ENCODE data around the gene CRTAC1.
A peak's percentile ranks its signal among the peaks of the same experiment; 100 is the strongest.
"Not testable (repeated sequence)": the region's sequence is repeated elsewhere in the genome, so short reads cannot be mapped to it uniquely, and the experiment has no call there.

Gene CRTAC1

GRCh38 chr10:97842656-97843280, 187.7 kb downstream of the CRTAC1 start:
- Histone ChIP-seq H2AFZ (ENCODE audit: low read length) (no peak overlapping the region), H3K27me3 (ENCODE audit: control insufficient read depth in 3 of 3, insufficient read depth in 3 of 3, low read depth in 1 of 3, low read length in 3 of 3) (peaks cover 0 to 3% (median 0%) of the 10 kb centered on the region in 3 experiments), H2BK15ac (ENCODE audit: low read length) (no peak overlapping the region), H2BK120ac (ENCODE audit: low read depth, low read length) (no peak overlapping the region), H3K4me1 (ENCODE audit: control insufficient read depth in 2 of 2, insufficient read depth in 1 of 2, low read depth in 1 of 2, low read length in 2 of 2) (peaks cover 0 to 2% of the 10 kb centered on the region in 2 donors), H4K8ac (ENCODE audit: low read depth, low read length) (no peak overlapping the region), H3K36me3 (replicated peaks in 1 of 2; ENCODE audit: control insufficient read depth in 2 of 2, insufficient read depth in 2 of 2, low read length in 2 of 2) (no peaks in the 10 kb centered on the region), H3K4me2 (ENCODE audit: insufficient read depth, low read length, poor library complexity, severe bottlenecking) (no peak overlapping the region), H2BK12ac (ENCODE audit: low read length) (no peak overlapping the region), H2BK5ac (ENCODE audit: low read length) (no peak overlapping the region), H2AK5ac (ENCODE audit: low read depth, low read length) (no peak overlapping the region), H3K14ac (ENCODE audit: low read length) (no peak overlapping the region), H3K4me3 (ENCODE audit: low read length in 2 of 2) (no peak overlapping the region), H3K23ac (ENCODE audit: low read depth, low read length, poor library complexity) (no peak overlapping the region), H3K18ac (ENCODE audit: low read length) (no peak overlapping the region), H3K9me3 (replicated peaks in 1 of 2; ENCODE audit: control insufficient read depth in 2 of 2, insufficient read depth in 1 of 2, low read depth in 1 of 2, low read length in 2 of 2) (peaks cover 0 to 7% of the 10 kb centered on the region in 2 donors), H3K27ac (replicated peaks; ENCODE audit: low read length) (no peak overlapping the region), H3K9ac (ENCODE audit: low read depth, low read length, poor library complexity) (no peak overlapping the region), H4K91ac (ENCODE audit: low read depth, low read length, poor library complexity) (no peak overlapping the region), H3K79me1 (ENCODE audit: low read depth, low read length) (no peaks in the 10 kb centered on the region), H3K4ac (ENCODE audit: low read length) (no peak overlapping the region)
- no peak for DNase-seq (ENCODE audit: low spot score)
- no CpG with 5 or more reads among the region's 7 CpGs for WGBS, 2 donors (ENCODE audit: extremely low coverage in 2 of 2, insufficient read length in 2 of 2, insufficient replicate concordance in 1 of 2)

GRCh38 chr10:97842114-97842513, 188.3 kb downstream of the CRTAC1 start:
- H3K4ac ChIP-seq (ENCODE audit: low read length); H3K18ac ChIP-seq (ENCODE audit: low read length); H3K36me3 ChIP-seq (replicated peaks in 1 of 2; ENCODE audit: control insufficient read depth in 2 of 2, insufficient read depth in 2 of 2, low read length in 2 of 2); H3K9me3 ChIP-seq (replicated peaks in 1 of 2; ENCODE audit: control insufficient read depth in 2 of 2, insufficient read depth in 1 of 2, low read depth in 1 of 2, low read length in 2 of 2); H3K4me2 ChIP-seq (ENCODE audit: insufficient read depth, low read length, poor library complexity, severe bottlenecking); H2AFZ ChIP-seq (ENCODE audit: low read length); H2BK15ac ChIP-seq (ENCODE audit: low read length); H3K27ac ChIP-seq (replicated peaks; ENCODE audit: low read length); H2BK12ac ChIP-seq (ENCODE audit: low read length); H3K23ac ChIP-seq (ENCODE audit: low read depth, low read length, poor library complexity); H2BK120ac ChIP-seq (ENCODE audit: low read depth, low read length); H4K91ac ChIP-seq (ENCODE audit: low read depth, low read length, poor library complexity); H3K9ac ChIP-seq (ENCODE audit: low read depth, low read length, poor library complexity); H3K79me1 ChIP-seq (ENCODE audit: low read depth, low read length); H4K8ac ChIP-seq (ENCODE audit: low read depth, low read length); H2AK5ac ChIP-seq (ENCODE audit: low read depth, low read length); H3K4me1 ChIP-seq (ENCODE audit: control insufficient read depth in 2 of 2, insufficient read depth in 1 of 2, low read depth in 1 of 2, low read length in 2 of 2); H3K27me3 ChIP-seq (ENCODE audit: control insufficient read depth in 3 of 3, insufficient read depth in 3 of 3, low read depth in 1 of 3, low read length in 3 of 3); DNase-seq (ENCODE audit: low spot score); H2BK5ac ChIP-seq (ENCODE audit: low read length); H3K14ac ChIP-seq (ENCODE audit: low read length); H3K4me3 ChIP-seq (ENCODE audit: low read length in 2 of 2): not testable (repeated sequence)
- no CpG with 5 or more reads among the region's 3 CpGs for WGBS, 2 donors (ENCODE audit: extremely low coverage in 2 of 2, insufficient read length in 2 of 2, insufficient replicate concordance in 1 of 2)

- H3K18ac ChIP-seq (ENCODE audit: low read length); H2BK12ac ChIP-seq (ENCODE audit: low read length): not testable (repeated sequence)
- no CpG with 5 or more reads among the region's 22 CpGs for WGBS, 2 donors (ENCODE audit: extremely low coverage in 2 of 2, insufficient read length in 2 of 2, insufficient replicate concordance in 1 of 2)
These were observed 189.3 kb downstream of the CRTAC1 start for GRCh38 chr10:97841166-97841565.

GRCh38 chr10:97838091-97838490, 192.3 kb downstream of the CRTAC1 start:
- H3K36me3 ChIP-seq (replicated peaks in 1 of 2; ENCODE audit: control insufficient read depth in 2 of 2, insufficient read depth in 2 of 2, low read length in 2 of 2) = no peaks in the 10 kb centered on the region
- H4K91ac ChIP-seq (ENCODE audit: low read depth, low read length, poor library complexity) = no peak overlapping the region
- peak overlapping the region; percentile 1 for H2BK15ac ChIP-seq (ENCODE audit: low read length)
- no peak overlapping the region for H4K8ac ChIP-seq (ENCODE audit: low read depth, low read length)
- no peak overlapping the region for H2BK5ac ChIP-seq (ENCODE audit: low read length)
- H3K27ac ChIP-seq (replicated peaks; ENCODE audit: low read length) = no peak overlapping the region
- H2AFZ ChIP-seq (ENCODE audit: low read length) = no peak overlapping the region
- H3K27me3 ChIP-seq (ENCODE audit: control insufficient read depth in 3 of 3, insufficient read depth in 3 of 3, low read depth in 1 of 3, low read length in 3 of 3) = no peaks in the 10 kb centered on the region
- no peak for DNase-seq (ENCODE audit: low spot score)
- no peak overlapping the region for H3K23ac ChIP-seq (ENCODE audit: low read depth, low read length, poor library complexity)
- no peak overlapping the region for H3K14ac ChIP-seq (ENCODE audit: low read length)
- no peak overlapping the region for H3K4me2 ChIP-seq (ENCODE audit: insufficient read depth, low read length, poor library complexity, severe bottlenecking)
- no peak overlapping the region for H2BK12ac ChIP-seq (ENCODE audit: low read length)
- peaks cover 0 to 6% of the 10 kb centered on the region in 2 donors for H3K9me3 ChIP-seq (replicated peaks in 1 of 2; ENCODE audit: control insufficient read depth in 2 of 2, insufficient read depth in 1 of 2, low read depth in 1 of 2, low read length in 2 of 2)
- H3K79me1 ChIP-seq (ENCODE audit: low read depth, low read length) = no peaks in the 10 kb centered on the region
- H2BK120ac ChIP-seq (ENCODE audit: low read depth, low read length) = no peak overlapping the region
- H3K4ac ChIP-seq (ENCODE audit: low read length) = no peak overlapping the region
- WGBS, 2 donors (ENCODE audit: extremely low coverage in 2 of 2, insufficient read length in 2 of 2, insufficient replicate concordance in 1 of 2) = no CpG with 5 or more reads among the region's 3 CpGs
- peaks cover 0 to 2% of the 10 kb centered on the region in 2 donors for H3K4me1 ChIP-seq (ENCODE audit: control insufficient read depth in 2 of 2, insufficient read depth in 1 of 2, low read depth in 1 of 2, low read length in 2 of 2)
- no peak overlapping the region for H3K4me3 ChIP-seq (ENCODE audit: low read length in 2 of 2)
- H2AK5ac ChIP-seq (ENCODE audit: low read depth, low read length) = no peak overlapping the region
- no peak overlapping the region for H3K9ac ChIP-seq (ENCODE audit: low read depth, low read length, poor library complexity)
- H3K18ac ChIP-seq (ENCODE audit: low read length) = no peak overlapping the region

More at GRCh38 chr10:97841166-97841565, 189.3 kb downstream of the CRTAC1 start:
- H3K4ac ChIP-seq (ENCODE audit: low read length); DNase-seq (ENCODE audit: low spot score); H3K27me3 ChIP-seq (ENCODE audit: control insufficient read depth in 3 of 3, insufficient read depth in 3 of 3, low read depth in 1 of 3, low read length in 3 of 3); H3K36me3 ChIP-seq (replicated peaks in 1 of 2; ENCODE audit: control insufficient read depth in 2 of 2, insufficient read depth in 2 of 2, low read length in 2 of 2); H4K91ac ChIP-seq (ENCODE audit: low read depth, low read length, poor library complexity); H3K23ac ChIP-seq (ENCODE audit: low read depth, low read length, poor library complexity); H2BK15ac ChIP-seq (ENCODE audit: low read length); H3K4me1 ChIP-seq (ENCODE audit: control insufficient read depth in 2 of 2, insufficient read depth in 1 of 2, low read depth in 1 of 2, low read length in 2 of 2); H3K27ac ChIP-seq (replicated peaks; ENCODE audit: low read length); H4K8ac ChIP-seq (ENCODE audit: low read depth, low read length); H3K79me1 ChIP-seq (ENCODE audit: low read depth, low read length); H2BK120ac ChIP-seq (ENCODE audit: low read depth, low read length); H3K9me3 ChIP-seq (replicated peaks in 1 of 2; ENCODE audit: control insufficient read depth in 2 of 2, insufficient read depth in 1 of 2, low read depth in 1 of 2, low read length in 2 of 2); H2AFZ ChIP-seq (ENCODE audit: low read length); H2BK5ac ChIP-seq (ENCODE audit: low read length); H3K4me3 ChIP-seq (ENCODE audit: low read length in 2 of 2); H2AK5ac ChIP-seq (ENCODE audit: low read depth, low read length); H3K9ac ChIP-seq (ENCODE audit: low read depth, low read length, poor library complexity); H3K4me2 ChIP-seq (ENCODE audit: insufficient read depth, low read length, poor library complexity, severe bottlenecking); H3K14ac ChIP-seq (ENCODE audit: low read length): not testable (repeated sequence)

Measured in neuronal stem cell (in vitro differentiated cells).